A204.1 (cell line): ENCODE results near the gene AAGAB.
A peak's percentile ranks its signal among the peaks of the same experiment; 100 is the strongest.
"Not testable (repeated sequence)": the region's sequence is repeated elsewhere in the genome, so short reads cannot be mapped to it uniquely, and the experiment has no call there.

Experiments used
- FAIRE-seq: peaks from 2 replicates; lab custom pipeline; 2012; peaks lifted over from hg19 to GRCh38; lab: Jason Lieb, UNC

Gene AAGAB, protein sequence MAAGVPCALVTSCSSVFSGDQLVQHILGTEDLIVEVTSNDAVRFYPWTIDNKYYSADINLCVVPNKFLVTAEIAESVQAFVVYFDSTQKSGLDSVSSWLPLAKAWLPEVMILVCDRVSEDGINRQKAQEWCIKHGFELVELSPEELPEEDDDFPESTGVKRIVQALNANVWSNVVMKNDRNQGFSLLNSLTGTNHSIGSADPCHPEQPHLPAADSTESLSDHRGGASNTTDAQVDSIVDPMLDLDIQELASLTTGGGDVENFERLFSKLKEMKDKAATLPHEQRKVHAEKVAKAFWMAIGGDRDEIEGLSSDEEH

GRCh38 chr15:67254238-67255175 lies at the start of gene AAGAB, which contains the start of gene IQCH:
TSS of gene AAGAB (minus strand) at chr15:67254661. CDS start at chr15:67254631, 30 bp downstream.
TSS of gene IQCH (plus strand) at chr15:67254786. CDS start at chr15:67254897, 111 bp downstream.
- FAIRE-seq, result no peak

DNA sequence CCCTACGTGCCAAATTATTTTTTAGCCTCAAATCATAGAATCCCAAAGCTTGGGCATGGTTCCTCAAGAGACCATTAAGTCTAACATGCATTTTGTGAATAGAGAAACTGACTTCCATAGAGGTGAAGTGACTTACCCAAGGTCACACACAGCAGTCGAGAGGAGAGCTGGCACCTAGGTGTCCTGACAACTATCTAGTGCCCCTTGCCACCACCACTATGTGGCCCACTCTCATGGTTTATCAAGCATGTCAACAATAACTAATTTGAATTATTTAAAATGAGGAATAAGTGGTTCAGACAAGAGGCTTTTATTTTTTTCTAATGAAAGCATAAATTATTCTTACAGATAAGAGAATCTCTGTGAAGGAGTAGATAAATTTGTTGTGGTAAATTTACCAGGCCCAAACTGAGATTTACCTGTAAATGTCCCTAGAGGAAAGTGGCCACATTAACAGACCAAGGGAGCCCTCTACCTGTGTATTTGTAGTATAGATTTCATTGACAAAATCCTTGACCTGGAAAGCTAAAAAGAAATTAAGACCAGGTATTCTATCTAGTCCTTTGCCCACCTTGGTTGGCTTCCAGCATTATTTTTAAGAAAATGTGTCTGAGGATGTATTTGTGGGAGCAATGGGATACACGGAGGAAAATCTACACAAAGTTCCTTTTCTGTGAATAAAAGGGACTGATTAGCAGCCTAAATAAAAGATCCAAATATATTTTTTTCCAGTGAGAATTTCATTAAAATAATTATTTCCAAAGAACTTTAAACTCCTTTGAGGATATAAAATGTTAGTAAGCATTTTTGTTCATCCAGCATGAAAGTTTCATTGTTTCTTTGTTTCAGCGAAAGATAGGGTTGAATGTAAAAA lies 49.3 kb upstream of the AAGAB start:
- peak; percentile 90 for FAIRE-seq

GRCh38 chr15:67300266-67301025 lies 46.0 kb upstream of the AAGAB start:
- no peak for FAIRE-seq

DNA sequence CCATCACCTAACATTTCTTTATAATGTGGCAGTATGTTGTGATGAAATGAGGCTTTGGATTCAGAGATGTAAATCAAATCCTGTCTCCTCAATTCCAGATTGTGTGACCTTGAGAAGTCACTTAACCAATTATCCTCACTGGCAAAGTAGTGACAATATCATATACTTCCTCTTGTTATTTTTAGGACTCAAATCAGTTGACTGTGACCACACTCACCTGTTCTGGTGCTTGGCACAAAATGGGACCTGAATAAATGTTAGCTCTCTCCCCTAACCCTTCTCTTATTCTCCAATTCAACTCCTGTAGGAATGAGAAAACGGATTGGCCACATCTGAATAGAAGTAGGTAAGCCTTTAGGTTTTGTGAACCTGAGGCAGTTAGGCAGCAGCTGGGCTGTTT lies 42.2 kb upstream of the AAGAB start:
- no peak for FAIRE-seq

- FAIRE-seq, result no peak
Measured at GRCh38 chr15:67296188-67296587, 41.7 kb upstream of the AAGAB start.

- no peak for FAIRE-seq
Measured at GRCh38 chr15:67290319-67290718, 35.9 kb upstream of the AAGAB start.

DNA sequence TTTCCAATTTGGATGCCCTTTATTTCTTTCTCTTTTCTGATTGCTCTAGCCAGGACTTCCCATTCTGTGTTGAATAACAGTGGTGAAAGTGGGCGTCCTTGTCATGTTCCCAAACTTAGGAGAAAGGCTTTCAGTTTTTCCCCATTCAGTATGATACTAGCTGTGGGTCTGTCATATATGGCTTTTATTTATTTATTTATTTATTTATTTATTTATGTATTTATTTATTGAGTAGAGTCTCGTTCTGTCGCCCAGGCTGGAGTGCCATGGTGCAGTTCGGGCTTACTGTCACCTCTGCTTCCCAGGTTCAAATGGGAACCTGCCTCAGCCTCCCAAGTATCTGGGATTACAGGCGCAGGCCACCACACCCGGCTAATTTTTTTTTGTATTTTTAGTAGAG lies 31.9 kb upstream of the AAGAB start:
- FAIRE-seq, result not testable (repeated sequence)

DNA sequence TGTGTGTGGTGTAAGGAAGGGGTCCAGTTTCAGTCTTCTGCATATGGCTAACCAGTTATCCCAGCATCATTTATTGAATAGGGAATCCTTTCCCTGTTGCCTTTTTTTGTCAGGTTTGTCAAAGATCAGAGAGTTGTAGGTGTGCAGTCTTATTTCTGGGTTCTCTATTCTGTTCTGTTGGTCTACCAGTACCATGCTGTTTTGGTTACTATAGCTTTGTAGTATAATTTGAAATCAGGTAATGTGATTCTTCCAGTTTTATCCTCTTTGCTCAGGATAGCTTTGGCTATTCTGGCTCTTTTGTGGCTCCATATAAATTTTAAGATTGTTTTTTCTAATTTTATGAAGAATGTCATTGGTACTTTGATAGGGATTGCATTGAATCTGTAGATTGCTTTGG lies 31.2 kb upstream of the AAGAB start:
- FAIRE-seq, result not testable (repeated sequence)

- FAIRE-seq, result no peak
Measured at GRCh38 chr15:67281714-67282113, 27.3 kb upstream of the AAGAB start.

DNA sequence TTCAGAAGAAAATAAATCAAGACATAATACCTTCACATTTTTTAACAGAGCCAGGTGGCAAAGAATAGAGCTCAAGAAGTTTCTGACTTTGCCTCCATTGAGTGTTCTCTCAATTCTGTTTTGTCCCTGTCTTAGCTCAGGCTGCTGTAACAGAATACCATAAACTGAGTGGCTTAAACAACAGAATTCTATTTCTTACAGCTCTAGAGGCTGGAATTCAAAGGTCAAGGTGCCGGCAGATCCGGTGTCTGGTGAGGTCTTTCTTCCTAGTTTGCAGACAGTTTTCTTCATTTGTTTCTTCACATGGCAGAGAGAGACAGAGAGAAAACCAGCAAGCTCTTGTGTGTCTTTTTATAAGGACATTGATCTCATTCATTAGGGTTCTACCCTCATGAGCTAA lies 25.8 kb upstream of the AAGAB start:
- FAIRE-seq, result no peak

GRCh38 chr15:67276666-67277065 lies 22.2 kb upstream of the AAGAB start:
- FAIRE-seq, result no peak

DNA sequence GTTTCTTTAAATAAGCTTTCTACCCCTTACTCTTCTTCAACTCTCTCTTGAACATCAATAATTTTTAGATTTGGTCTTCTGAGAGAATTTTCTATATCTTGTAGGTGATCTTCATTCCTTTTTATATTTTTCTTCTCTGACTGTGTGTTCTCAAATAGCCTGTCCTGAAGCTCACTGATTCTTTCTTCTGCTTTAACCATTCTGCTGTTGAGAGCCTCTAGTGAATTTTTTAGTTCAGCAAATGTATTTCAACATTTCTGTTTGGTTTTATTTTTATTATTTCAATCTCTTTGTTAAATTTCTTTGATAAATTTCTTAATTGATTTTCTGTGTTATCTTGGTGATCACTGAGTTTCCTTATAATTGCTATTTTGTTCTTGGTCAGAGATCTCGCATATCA lies 19.8 kb upstream of the AAGAB start:
- FAIRE-seq, result no peak

- no peak for FAIRE-seq
Measured at GRCh38 chr15:67267951-67268941, 13.8 kb upstream of the AAGAB start.

- FAIRE-seq, result no peak
Measured at GRCh38 chr15:67267440-67267839, 13.0 kb upstream of the AAGAB start.

- FAIRE-seq, result no peak
Measured at GRCh38 chr15:67266870-67267269, 12.4 kb upstream of the AAGAB start.

DNA sequence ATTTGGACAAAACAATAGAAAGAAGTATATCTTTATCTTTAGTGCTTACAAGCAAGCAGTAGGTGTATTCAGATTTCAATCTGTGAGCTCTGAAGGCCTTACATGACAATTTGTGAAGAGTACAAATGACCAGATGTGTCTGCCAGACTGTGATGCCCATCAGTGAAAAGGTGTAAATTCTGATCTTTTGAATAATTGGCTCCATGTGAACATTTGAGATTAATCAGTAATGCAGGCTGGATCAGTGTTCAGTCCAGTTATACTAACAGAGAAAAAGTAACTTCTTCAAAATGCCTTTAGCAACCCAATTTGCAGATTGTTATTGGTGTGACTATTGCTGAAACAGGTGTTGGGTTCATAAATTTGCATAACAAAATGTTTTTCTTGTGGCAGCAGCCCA lies 5.3 kb upstream of the AAGAB start:
- FAIRE-seq, result no peak

DNA sequence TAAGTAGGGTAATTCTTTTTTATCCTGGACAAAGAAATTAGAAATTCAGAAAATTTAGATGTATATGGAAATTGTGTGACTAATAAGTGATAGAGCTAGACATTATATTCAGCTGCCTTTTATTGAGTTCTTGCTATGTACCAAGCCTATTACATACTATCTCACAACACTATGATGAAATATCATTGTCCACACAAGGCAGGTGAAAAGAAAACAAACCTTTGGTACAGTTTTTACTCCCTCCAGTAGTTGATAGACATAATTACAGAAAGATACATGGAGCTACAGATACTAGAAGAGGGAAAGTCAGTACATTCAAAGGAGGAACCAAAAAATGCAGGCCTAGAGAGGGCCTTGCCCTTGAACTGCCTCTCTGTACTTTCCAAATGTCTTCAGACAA lies 4.9 kb upstream of the AAGAB start:
- no peak for FAIRE-seq

- FAIRE-seq, result not testable (repeated sequence)
Measured at GRCh38 chr15:67258412-67258811, 4.0 kb upstream of the AAGAB start.

DNA sequence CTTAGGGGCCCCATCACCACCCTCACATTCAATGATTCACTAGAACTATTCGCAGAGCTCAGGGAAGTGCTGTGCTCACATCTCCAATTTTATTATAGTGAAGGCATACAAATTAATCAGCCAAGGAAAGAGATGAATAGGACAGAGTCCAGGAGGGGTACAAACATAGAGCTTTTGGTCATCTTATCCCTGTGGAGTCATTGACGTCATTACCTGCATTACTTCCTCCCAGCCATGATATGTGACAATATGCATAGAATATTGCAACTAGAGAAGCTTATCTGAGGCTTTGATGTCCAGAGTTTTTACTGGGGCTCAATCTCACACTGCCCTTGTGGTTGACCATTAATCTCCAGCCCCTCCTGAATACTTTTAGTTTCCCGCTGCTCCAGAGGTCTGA lies 1.6 kb upstream of the AAGAB start:
- no peak for FAIRE-seq

GRCh38 chr15:67253549-67254237 lies 768 bp downstream of the AAGAB start:
- FAIRE-seq, result no peak
